Heart left ventricle (tissue), 16 donors: ENCODE measurements around the gene SWT1. TPM values are rescaled to one million over a fixed set of nuclear protein-coding genes. Genes with fewer than 3 reads are reported as not detected.

Experiments used
- ATAC-seq, 4 donors: fragments of 200-7000 bp; cut with Tn5 transposase; one replicate each; pipeline ENCODE4 v1.9.1; 2020 to 2022; ENCODE audit warnings: moderate library complexity in 4 of 4, mild to moderate bottlenecking in 3 of 4, moderate number of reproducible peaks in 1 of 4
- DNase-seq, 5 donors: peaks; one replicate each; pipeline ENCODE4 v3.0.0-alpha.2; 2020
- H3K27ac ChIP-seq, 12 donors: fragments of 200-600 bp; sonication (generic) in 4 of 12; one replicate each; pipeline versions ENCODE4 v1.5.0 to v1.8.0; 2016 to 2022; ENCODE audit warnings: mild to moderate bottlenecking in 2 of 12
- H3K27me3 ChIP-seq, 9 donors: fragments of 200-600 bp; sonication (generic) in 2 of 9; one replicate each; pipeline versions ENCODE4 v1.5.1 to v1.8.0; 2016 to 2022; ENCODE audit warnings: mild to moderate bottlenecking in 3 of 9
- H3K36me3 ChIP-seq, 9 donors: fragments of 200-600 bp; sonication (generic) in 2 of 9; one replicate each; pipeline versions ENCODE4 v1.5.0 to v1.8.0; 2018 to 2022; ENCODE audit warnings: mild to moderate bottlenecking in 2 of 9
- H3K4me1 ChIP-seq, 12 donors: fragments of 200-600 bp; sonication (generic) in 4 of 12; one replicate each; pipeline versions ENCODE4 v1.5.0 to v1.8.0; 2016 to 2022; ENCODE audit warnings: mild to moderate bottlenecking in 3 of 12
- H3K4me3 ChIP-seq, 12 donors: fragments of 200-600 bp; sonication (generic) in 4 of 12; one replicate each; pipeline versions ENCODE4 v1.5.0 to v1.8.0; 2017 to 2022; ENCODE audit warnings: mild to moderate bottlenecking in 9 of 12, moderate library complexity in 4 of 12
- H3K9me3 ChIP-seq, 12 donors: fragments of 200-600 bp; sonication (generic) in 4 of 12; one replicate each; pipeline versions ENCODE4 v1.5.0 to v1.8.0; 2016 to 2022; ENCODE audit warnings: mild to moderate bottlenecking in 1 of 12
- POLR2A ChIP-seq, 2 donors: fragments of 450-650 bp; IDR thresholded peaks; one replicate each; pipeline ENCODE4 v1.6.1; 2017; ENCODE audit warnings: antibody characterized with exemption in 2 of 2, mild to moderate bottlenecking in 2 of 2, moderate library complexity in 2 of 2
- WGBS, 4 donors: extraction: QIAGEN DNeasy Blood & Tissue Kit in 2 of 4; methylation state at CpG; one replicate each; pipeline versions ENCODE4 v1.1.5 to v1.1.7; 2013 to 2018; 5-methylcytosine and 5-hydroxymethylcytosine counted together
- intact Hi-C, 10 donors: fragments of 100-400 bp; cut with DNase I; formaldehyde crosslinking; loops; one replicate each; pipeline versions ENCODE4 v1.11.1 to v1.14.2; 2022
- polyA plus RNA-seq, 2 donors: library from polyadenylated mRNA; stranded (reverse); fragments of 200-250 nt; gene quantifications; one replicate each; pipeline ENCODE4 v1.2.3, GENCODE V29; 2013
- total RNA-seq, 9 donors: library from RNA; depleted of rRNA in 2 of 9; stranded (reverse); fragments of >200 nt in 2 of 9; fragmentation: NEBNext Ultra II Directional in 3 of 9; extraction: Animal tissue kit (Norgen Biotek cat#: 25700) in 3 of 9; gene quantifications; one replicate each; pipeline versions ENCODE4 v1.1.0 to v1.2.4, GENCODE V29; 2016 to 2023
- TF ChIP-seq, protein P1 (sequence below), 12 donors: fragments of 200-600 bp; sonication (generic) in 4 of 12; IDR thresholded peaks; one replicate each; pipeline versions ENCODE4 v1.5.0 to v1.8.0; 2018 to 2022; ENCODE audit warnings: antibody characterized with exemption in 12 of 12, mild to moderate bottlenecking in 5 of 12
- donor health status: ischemic (EF 13 %, LVEDD 7.1; RV severe dilation, severe dysfunction).
- donor health status: healthy with polysubstance abuse.
- donor health status: DM: no; HTN: yes; CAD: no.
- donor health status: DM: no; HTN: no; CAD: no.
- donor health status: ischemic (EF 25% LVEDD 6.9; RV normal size, moderate dysfunction).
- donor health status: ischemic (EF 25% LVEDD 5.7; RV mildly dilated, moderate dysfunction).
- donor health status: healthy.
- donor health status: DM: yes; HTN: yes; CAD: no.
- donor health status: ischemic (EF 35%, LVEDD 5.7; RV mildly dilated, moderate dysfunction).
- donor health status: nonischemic (EF 11% LVEDD 7.7; RV severe dilation, severe dysfunction).
- donor health status: DM: yes; HTN: yes; CAD: no.
- donor health status: PGD.
- donor health status: ischemic (EF 29% LVEDD 5.4; RV normal size, mild dysfunction).
- donor health status: nonischemic (EF 23%, LVEDD 6.1; RV moderate dilation, normal function).

The SWT1 gene
- total and polyA plus RNA-seq, 11 donors, result 1.7 to 8.5 (median 5.3) TPM

GRCh38 chr1:185111873-185112272, 45.1 kb upstream of the SWT1 start:
- no peak for ATAC-seq
- intact Hi-C loops, result no loop called here

GRCh38 chr1:185112356-185112755, 44.6 kb upstream of the SWT1 start:
- Histone ChIP-seq H3K4me3 (no peak overlapping the region), H3K9me3 (peaks cover 0 to 32% (median 17%) of the 10 kb centered on the region in 12 donors), H3K27me3 (no peaks in the 10 kb centered on the region), H3K27ac (no peak overlapping the region), H3K36me3 (peaks cover 0 to 9% (median 2%) of the 10 kb centered on the region in 9 donors), H3K4me1 (no peaks in the 10 kb centered on the region)
- ATAC-seq (no peak), DNase-seq (no peak)
- TF ChIP-seq, protein P1, sequence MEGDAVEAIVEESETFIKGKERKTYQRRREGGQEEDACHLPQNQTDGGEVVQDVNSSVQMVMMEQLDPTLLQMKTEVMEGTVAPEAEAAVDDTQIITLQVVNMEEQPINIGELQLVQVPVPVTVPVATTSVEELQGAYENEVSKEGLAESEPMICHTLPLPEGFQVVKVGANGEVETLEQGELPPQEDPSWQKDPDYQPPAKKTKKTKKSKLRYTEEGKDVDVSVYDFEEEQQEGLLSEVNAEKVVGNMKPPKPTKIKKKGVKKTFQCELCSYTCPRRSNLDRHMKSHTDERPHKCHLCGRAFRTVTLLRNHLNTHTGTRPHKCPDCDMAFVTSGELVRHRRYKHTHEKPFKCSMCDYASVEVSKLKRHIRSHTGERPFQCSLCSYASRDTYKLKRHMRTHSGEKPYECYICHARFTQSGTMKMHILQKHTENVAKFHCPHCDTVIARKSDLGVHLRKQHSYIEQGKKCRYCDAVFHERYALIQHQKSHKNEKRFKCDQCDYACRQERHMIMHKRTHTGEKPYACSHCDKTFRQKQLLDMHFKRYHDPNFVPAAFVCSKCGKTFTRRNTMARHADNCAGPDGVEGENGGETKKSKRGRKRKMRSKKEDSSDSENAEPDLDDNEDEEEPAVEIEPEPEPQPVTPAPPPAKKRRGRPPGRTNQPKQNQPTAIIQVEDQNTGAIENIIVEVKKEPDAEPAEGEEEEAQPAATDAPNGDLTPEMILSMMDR (IDR thresholded peaks at IDR 0.05), result no peak
- no peak for TF ChIP-seq POLR2A (IDR thresholded peaks at IDR 0.05)
- intact Hi-C loops, result no loop called here
- WGBS, 4 donors, result 52 to 70% (median 62%) methylated on average over 2 of the region's 2 CpGs

More at GRCh38 chr1:185111873-185112272, 45.1 kb upstream of the SWT1 start:
- H3K27me3 ChIP-seq, result no peaks in the 10 kb centered on the region
- no peak for TF ChIP-seq POLR2A (IDR thresholded peaks at IDR 0.05)
- TF ChIP-seq, protein P1 (IDR thresholded peaks at IDR 0.05), result no peak
- DNase-seq, result no peak
- no peak overlapping the region for H3K4me3 ChIP-seq
- peaks cover 0 to 4% (median 0%) of the 10 kb centered on the region in 9 donors for H3K36me3 ChIP-seq
- H3K27ac ChIP-seq, result no peak overlapping the region
- peaks cover 0 to 36% (median 17%) of the 10 kb centered on the region in 12 donors for H3K9me3 ChIP-seq
- no peaks in the 10 kb centered on the region for H3K4me1 ChIP-seq

DNA sequence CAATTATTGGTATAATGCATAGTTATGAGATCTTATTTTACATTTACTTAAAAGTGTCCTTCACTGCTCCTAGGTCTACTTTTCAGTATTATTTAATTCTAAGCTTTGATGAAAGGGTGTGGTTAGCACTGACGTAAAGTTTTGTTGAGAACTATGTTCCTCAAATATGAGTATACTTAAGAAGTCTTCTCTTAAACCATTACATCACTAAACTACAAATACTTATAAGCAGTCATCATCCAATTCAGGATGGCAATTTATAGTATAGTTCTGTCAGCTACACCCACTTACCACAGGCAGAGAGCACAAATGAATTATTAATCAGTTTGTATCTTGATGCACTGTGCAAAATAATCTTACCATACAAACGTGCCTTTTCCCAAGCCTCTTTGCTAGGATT, 27.3 kb upstream of the SWT1 start:
- Histone ChIP-seq H3K4me3 (no peak overlapping the region), H3K9me3 (peaks cover 0 to 9% (median 0%) of the 10 kb centered on the region in 12 donors), H3K27ac (no peak overlapping the region), H3K27me3 (no peaks in the 10 kb centered on the region), H3K36me3 (peaks cover 0 to 100% (median 93%) of the 10 kb centered on the region in 9 donors), H3K4me1 (no peaks in the 10 kb centered on the region)
- ATAC-seq (no peak), DNase-seq (no peak)
- TF ChIP-seq POLR2A (IDR thresholded peaks at IDR 0.05), result no peak
- intact Hi-C loops, result no loop called here
- WGBS, 4 donors, result 81 to 85% (median 82%) methylated on average over 2 of the region's 2 CpGs

DNA sequence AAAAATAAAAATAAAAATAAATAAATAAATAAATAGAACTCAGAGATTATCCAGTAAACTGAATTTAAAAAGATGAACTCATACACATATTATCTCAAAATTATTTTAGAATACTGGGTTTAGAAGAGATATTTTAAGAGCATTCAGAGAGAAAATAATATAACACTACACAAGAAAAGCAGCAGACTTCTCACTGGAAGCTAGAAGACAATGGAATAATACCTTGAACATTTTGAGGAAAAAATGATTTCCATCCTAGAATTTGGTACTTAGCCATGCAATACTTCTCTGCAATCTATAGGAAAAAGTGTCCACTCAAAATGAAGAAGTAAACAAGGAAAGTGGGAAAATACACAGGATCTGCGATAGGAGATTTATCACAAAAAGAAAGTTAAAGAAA, 24.4 kb upstream of the SWT1 start:
- Histone ChIP-seq H3K36me3 (peaks cover 0 to 100% (median 90%) of the 10 kb centered on the region in 9 donors), H3K4me3 (no peak overlapping the region), H3K9me3 (peaks cover 0 to 9% (median 0%) of the 10 kb centered on the region in 12 donors), H3K4me1 (no peaks in the 10 kb centered on the region), H3K27me3 (no peaks in the 10 kb centered on the region), H3K27ac (no peak overlapping the region)
- no peak for DNase-seq
- WGBS, 4 donors, result 95 to 100% (median 97%) methylated on average over 1 of the region's 1 CpG
- intact Hi-C loops, result no loop called here
- no peak for TF ChIP-seq POLR2A (IDR thresholded peaks at IDR 0.05)
- TF ChIP-seq, protein P1 (IDR thresholded peaks at IDR 0.05), result no peak
- ATAC-seq, result no peak

- peaks cover 0 to 99% (median 89%) of the 10 kb centered on the region in 9 donors for H3K36me3 ChIP-seq
- TF ChIP-seq, protein P1 (IDR thresholded peaks at IDR 0.05), result no peak
- no peak for TF ChIP-seq POLR2A (IDR thresholded peaks at IDR 0.05)
- no peaks in the 10 kb centered on the region for H3K9me3 ChIP-seq
- H3K4me3 ChIP-seq, result no peak overlapping the region
- H3K4me1 ChIP-seq, result no peaks in the 10 kb centered on the region
- ATAC-seq (no peak), DNase-seq (no peak)
- intact Hi-C loops, result no loop called here
- WGBS, 4 donors, result 95 to 100% (median 97%) methylated on average over 1 of the region's 1 CpG
- H3K27me3 ChIP-seq, result no peaks in the 10 kb centered on the region
- H3K27ac ChIP-seq, result no peak overlapping the region
Measured at GRCh38 chr1:185137896-185138545, 18.9 kb upstream of the SWT1 start.
